Esophagus muscularis mucosa (tissue), 3 donors: ENCODE data around the gene CDCA5.

Experiments
- CTCF ChIP-seq, 3 experiments: fragments of 200-600 bp in 2 of 3; fragments of 450-650 bp in 1 of 3; sonication (generic) in 2 of 3; IDR thresholded peaks; one replicate each; pipeline ENCODE4 v1.5.1; 2017 to 2019; ENCODE audit warnings: antibody characterized with exemption in 3 of 3, mild to moderate bottlenecking in 2 of 3, moderate library complexity in 1 of 3
- POLR2A ChIP-seq: fragments of 450-650 bp; IDR thresholded peaks from one replicate; pipeline ENCODE4 v1.6.1; 2017; ENCODE audit warnings: antibody characterized with exemption, moderate library complexity, mild to moderate bottlenecking, low read depth

- TF ChIP-seq CTCF (IDR thresholded peaks at IDR 0.05) (no peak), POLR2A (no peak)
Measured at GRCh38 chr11:65045061-65045460, 38.8 kb downstream of the CDCA5 start.
